ENCODE data around the gene TRIM52.
A peak's percentile ranks its signal among the peaks of the same experiment; 100 is the strongest.

Gene TRIM52

DNA sequence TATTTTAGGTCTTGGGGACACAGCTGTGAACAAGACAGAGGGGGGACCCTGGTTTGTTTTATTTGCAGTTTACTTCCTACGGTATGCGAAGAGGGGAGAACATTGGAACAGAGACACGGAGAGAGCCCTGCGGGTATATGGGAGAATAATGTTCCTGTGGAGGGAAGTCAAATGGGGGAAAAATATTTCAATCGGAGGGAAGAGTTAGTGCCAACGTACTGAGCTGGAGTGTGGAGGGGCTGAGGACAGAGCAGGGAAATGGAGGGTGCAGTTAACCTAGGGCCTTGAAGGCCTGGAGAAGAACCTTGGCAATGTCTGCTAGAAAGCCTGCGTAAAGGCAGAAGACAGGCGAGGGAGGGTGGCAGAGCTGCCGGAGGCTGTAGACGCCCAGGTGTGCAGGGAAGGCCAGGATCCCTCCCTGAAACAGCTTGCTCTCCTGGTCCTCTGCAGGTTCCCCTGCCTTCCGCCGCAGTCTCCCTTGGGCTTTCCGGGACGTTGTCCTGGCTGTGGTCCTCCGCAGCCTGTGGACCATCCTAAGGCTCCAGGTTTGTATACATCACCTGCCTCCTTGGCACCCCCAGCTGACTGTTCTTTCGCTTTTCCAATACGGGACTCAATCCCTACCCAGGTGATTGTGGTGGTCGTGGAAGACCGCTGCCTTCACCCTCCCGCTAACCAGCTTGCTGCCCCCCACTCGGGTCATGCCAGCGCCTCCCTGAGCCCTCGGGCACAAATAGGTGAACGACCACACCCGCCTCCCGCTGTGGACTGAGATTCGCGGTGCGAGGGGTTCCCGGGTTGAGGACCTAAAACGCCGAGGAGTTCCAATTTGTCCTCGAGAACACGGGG, 15.3 kb downstream of the TRIM52 start:
- Mint-ChIP-seq H3K36me3 (ENCODE audit: low read depth) (peaks cover 29% of the 10 kb centered on the region), H3K27me3 (ENCODE audit: low read depth, poor library complexity) (no peaks in the 10 kb centered on the region), H3K4me3 (peak overlapping the region; percentile 100), H3K9me3 (no peaks in the 10 kb centered on the region), H3K27ac (peak overlapping the region; percentile 99), H3K4me1 (peaks cover 68% of the 10 kb centered on the region)
- TF ChIP-seq, protein P1, sequence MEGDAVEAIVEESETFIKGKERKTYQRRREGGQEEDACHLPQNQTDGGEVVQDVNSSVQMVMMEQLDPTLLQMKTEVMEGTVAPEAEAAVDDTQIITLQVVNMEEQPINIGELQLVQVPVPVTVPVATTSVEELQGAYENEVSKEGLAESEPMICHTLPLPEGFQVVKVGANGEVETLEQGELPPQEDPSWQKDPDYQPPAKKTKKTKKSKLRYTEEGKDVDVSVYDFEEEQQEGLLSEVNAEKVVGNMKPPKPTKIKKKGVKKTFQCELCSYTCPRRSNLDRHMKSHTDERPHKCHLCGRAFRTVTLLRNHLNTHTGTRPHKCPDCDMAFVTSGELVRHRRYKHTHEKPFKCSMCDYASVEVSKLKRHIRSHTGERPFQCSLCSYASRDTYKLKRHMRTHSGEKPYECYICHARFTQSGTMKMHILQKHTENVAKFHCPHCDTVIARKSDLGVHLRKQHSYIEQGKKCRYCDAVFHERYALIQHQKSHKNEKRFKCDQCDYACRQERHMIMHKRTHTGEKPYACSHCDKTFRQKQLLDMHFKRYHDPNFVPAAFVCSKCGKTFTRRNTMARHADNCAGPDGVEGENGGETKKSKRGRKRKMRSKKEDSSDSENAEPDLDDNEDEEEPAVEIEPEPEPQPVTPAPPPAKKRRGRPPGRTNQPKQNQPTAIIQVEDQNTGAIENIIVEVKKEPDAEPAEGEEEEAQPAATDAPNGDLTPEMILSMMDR (IDR thresholded peaks at IDR 0.05): no peak
- DNase-seq: no peak

DNA sequence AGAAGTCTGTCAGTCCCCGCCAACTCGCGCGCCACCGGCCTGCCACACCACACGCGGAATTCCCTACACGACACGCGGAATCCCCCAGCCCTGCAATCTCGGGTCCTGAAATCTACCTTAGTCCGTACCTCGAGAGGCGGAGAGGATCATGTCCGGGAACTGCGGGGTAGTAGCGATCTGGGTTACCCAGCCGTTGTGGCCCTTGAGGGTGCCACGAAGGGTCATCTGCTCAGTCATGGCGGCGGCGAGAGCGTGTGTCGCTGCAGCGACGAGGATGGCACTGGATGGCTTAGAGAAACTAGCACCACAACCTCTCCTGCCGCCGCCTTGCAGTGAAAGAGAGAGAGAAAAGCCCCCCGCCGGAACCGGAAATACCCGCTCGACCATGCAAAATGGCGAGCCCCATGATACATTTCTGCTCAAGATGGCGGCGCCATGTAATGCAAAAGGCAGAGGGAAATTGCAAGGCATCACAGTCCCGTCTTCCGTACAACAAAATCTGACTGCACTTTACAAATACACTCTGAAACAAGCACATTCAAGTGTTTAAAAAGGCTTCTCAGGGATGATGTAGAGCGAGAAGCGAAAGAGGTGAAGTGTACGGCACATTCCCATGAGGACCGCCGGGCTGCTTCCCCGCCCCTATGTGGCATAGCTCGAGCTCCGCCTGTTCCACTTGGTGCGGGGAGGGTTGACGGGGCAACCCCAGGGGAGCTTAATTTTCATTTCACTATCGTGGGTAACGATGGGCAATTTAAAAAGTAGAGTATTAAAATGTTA, 17.2 kb downstream of the TRIM52 start, which contains the start of gene RACK1:
TSS of gene RACK1 (minus strand) at position 343 of the 780 bp plus-strand sequence. CDS start at position 237, 106 bp downstream.
- Mint-ChIP-seq H3K36me3 (ENCODE audit: low read depth) (peaks cover 36% of the 10 kb centered on the region), H3K4me1 (peaks cover 61% of the 10 kb centered on the region), H3K27me3 (ENCODE audit: low read depth, poor library complexity) (peaks cover 2% of the 10 kb centered on the region), H3K9me3 (no peaks in the 10 kb centered on the region), H3K4me3 (peak within 1 kb of the TSS; percentile 100), H3K27ac (peak within 1 kb of the TSS; percentile 100)
- TF ChIP-seq, protein P1 (IDR thresholded peaks at IDR 0.05): no peak
- DNase-seq: peak; percentile 86

DNA sequence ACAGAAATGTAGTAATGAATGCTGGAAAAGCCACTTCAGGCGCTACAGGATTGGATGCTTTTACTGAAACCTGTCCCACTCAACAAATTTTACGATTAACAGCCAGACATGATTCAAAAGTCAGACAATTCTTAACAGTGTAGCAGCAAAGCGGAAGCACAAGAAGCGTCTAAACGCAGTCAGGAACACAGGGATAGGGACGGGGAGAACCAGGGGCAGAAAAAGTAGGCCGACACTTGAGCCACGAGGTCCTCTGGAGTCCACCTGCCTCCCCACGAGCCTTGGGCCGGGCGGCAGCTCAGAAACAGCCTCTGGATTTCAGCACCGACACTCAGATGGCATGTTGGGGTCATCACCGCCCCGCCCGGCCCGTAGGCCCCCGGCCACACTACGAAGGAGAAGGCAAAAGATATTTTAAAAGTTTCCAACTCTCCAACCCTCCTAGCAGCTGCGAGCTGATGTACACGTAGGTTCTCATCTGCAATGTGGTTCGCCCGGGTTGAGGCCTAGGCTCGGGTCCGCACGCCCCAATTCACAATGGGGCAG, 17.9 kb downstream of the TRIM52 start:
- Mint-ChIP-seq H3K4me3 (peak overlapping the region; percentile 100), H3K27ac (peak overlapping the region; percentile 100), H3K36me3 (ENCODE audit: low read depth) (peaks cover 43% of the 10 kb centered on the region), H3K27me3 (ENCODE audit: low read depth, poor library complexity) (peaks cover 5% of the 10 kb centered on the region), H3K4me1 (peaks cover 56% of the 10 kb centered on the region), H3K9me3 (no peaks in the 10 kb centered on the region)
- no peak for DNase-seq
- TF ChIP-seq, protein P1 (IDR thresholded peaks at IDR 0.05): no peak

DNA sequence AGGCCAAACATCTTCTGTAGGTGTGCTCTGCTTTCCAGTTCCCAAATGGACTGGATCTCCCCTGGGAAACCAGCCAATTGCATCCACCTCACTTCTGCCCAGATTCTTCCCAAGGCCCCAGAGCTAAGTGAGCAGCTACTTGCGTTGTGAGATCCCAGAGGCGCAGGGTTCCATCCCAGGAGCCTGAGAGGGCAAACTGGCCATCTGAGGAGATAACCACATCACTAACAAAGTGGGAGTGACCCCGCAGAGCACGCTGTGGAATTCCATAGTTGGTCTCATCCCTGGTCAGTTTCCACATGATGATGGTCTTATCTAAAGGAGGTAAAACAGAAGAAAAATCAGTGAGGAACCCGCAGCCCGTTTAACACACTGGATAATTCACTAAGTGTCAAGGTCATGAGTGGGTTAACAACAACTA, 18.9 kb downstream of the TRIM52 start:
- no peak for DNase-seq
- H3K36me3 Mint-ChIP-seq (ENCODE audit: low read depth): peaks cover 53% of the 10 kb centered on the region
- peaks cover 5% of the 10 kb centered on the region for H3K27me3 Mint-ChIP-seq (ENCODE audit: low read depth, poor library complexity)
- peak overlapping the region; percentile 100 for H3K27ac Mint-ChIP-seq
- H3K4me3 Mint-ChIP-seq: peak overlapping the region; percentile 100
- peaks cover 51% of the 10 kb centered on the region for H3K4me1 Mint-ChIP-seq
- H3K9me3 Mint-ChIP-seq: no peaks in the 10 kb centered on the region
- TF ChIP-seq, protein P1 (IDR thresholded peaks at IDR 0.05): no peak

DNA sequence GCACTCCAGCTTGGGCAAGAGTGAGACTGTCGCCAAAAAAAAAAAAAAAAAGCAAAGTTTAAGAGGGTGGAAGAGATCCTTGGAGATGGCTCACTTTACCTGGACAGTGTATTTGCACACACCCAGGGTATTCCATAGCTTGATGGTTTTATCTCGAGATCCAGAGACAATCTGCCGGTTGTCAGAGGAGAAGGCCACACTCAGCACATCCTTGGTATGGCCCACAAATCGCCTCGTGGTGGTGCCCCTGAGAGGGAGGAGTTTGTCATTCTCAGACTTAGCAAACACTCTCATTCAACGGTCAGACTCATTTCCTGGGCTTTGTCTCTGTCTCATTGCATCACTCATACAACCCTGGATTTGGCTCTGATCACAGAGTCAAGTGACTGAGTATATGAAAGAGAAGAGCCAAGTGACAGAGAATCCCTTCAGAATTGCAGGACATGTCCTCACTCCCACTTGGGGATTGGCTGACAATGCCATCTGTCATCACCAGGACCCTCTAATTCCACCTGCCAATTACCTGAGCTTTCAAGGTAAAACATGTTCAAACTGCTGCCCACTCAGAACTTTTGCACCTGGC, 19.5 kb downstream of the TRIM52 start:
- DNase-seq: no peak
- peaks cover 59% of the 10 kb centered on the region for H3K36me3 Mint-ChIP-seq (ENCODE audit: low read depth)

More for the DNA sequence above, 19.5 kb downstream of the TRIM52 start:
- peaks cover 51% of the 10 kb centered on the region for H3K4me1 Mint-ChIP-seq
- H3K27ac Mint-ChIP-seq: peak overlapping the region; percentile 100
- peak overlapping the region; percentile 100 for H3K4me3 Mint-ChIP-seq
- TF ChIP-seq, protein P1 (IDR thresholded peaks at IDR 0.05): no peak
- no peaks in the 10 kb centered on the region for H3K9me3 Mint-ChIP-seq
- peaks cover 5% of the 10 kb centered on the region for H3K27me3 Mint-ChIP-seq (ENCODE audit: low read depth, poor library complexity)

Data from nephron progenitor cell (in vitro differentiated cells).